Astrocyte (in vitro differentiated cells and primary cell): Measurements from ENCODE around the gene DCAF4. TPM values are rescaled to one million over a fixed set of nuclear protein-coding genes. Genes with fewer than 3 reads are reported as not detected.

Source experiments
- DNase-seq: peaks from one replicate; pipeline ENCODE4 v3.0.0-alpha.2; 2010; ENCODE audit warnings: low read depth
- FAIRE-seq: peaks from 2 replicates; lab custom pipeline; 2011; peaks lifted over from hg19 to GRCh38; lab: Jason Lieb, UNC
- H2AFZ ChIP-seq: 2 replicates; pipeline ENCODE4 v1.6.0; 2012; ENCODE audit warnings: low read depth, low read length, inconsistent platforms
- H3K27ac ChIP-seq: 2 replicates; pipeline ENCODE4 v1.5.1; 2011; ENCODE audit warnings: low read depth, low read length, inconsistent platforms
- H3K27me3 ChIP-seq: 2 replicates; pipeline ENCODE4 v1.6.0; 2011; ENCODE audit warnings: low read length, inconsistent platforms; ENCODE audit not compliant: insufficient read depth
- H3K36me3 ChIP-seq: 2 replicates; pipeline ENCODE4 v1.5.1; 2011; ENCODE audit warnings: low read length, inconsistent platforms; ENCODE audit not compliant: insufficient read depth
- H3K4me1 ChIP-seq: 2 replicates; pipeline ENCODE4 v1.5.1; 2011; ENCODE audit warnings: low read length, inconsistent platforms; ENCODE audit not compliant: insufficient read depth
- H3K4me2 ChIP-seq: 2 replicates; pipeline ENCODE4 v1.6.0; 2012; ENCODE audit warnings: low read length, inconsistent platforms
- H3K4me3 ChIP-seq: 2 replicates; pipeline ENCODE4 v1.5.1; 2011; ENCODE audit warnings: low read depth, mild to moderate bottlenecking, low read length, inconsistent platforms; ENCODE audit not compliant: insufficient read depth
- H3K79me2 ChIP-seq: 2 replicates; pipeline ENCODE4 v1.6.0; 2012; ENCODE audit warnings: mild to moderate bottlenecking, low read length, inconsistent platforms; ENCODE audit not compliant: insufficient read depth
- H3K9ac ChIP-seq: 2 replicates; pipeline ENCODE4 v1.6.0; 2012; ENCODE audit warnings: mild to moderate bottlenecking, low read length, inconsistent platforms
- H3K9me3 ChIP-seq: 2 replicates; pipeline ENCODE4 v1.5.1; 2012; ENCODE audit warnings: low read depth, mild to moderate bottlenecking, low read length, inconsistent platforms; ENCODE audit not compliant: insufficient read depth
- H4K20me1 ChIP-seq: 2 replicates; pipeline ENCODE4 v1.6.0; 2012; ENCODE audit warnings: low read length, inconsistent platforms; ENCODE audit not compliant: insufficient read depth
- H3K27ac Mint-ChIP-seq: one replicate; pipeline ENCODE4 v1.8.0; 2021; ENCODE audit warnings: mild to moderate bottlenecking, mixed read lengths; ENCODE audit not compliant: unreplicated experiment
- H3K27me3 Mint-ChIP-seq: one replicate; pipeline ENCODE4 v1.8.0; 2021; ENCODE audit warnings: low read depth, mixed read lengths; ENCODE audit not compliant: unreplicated experiment
- H3K36me3 Mint-ChIP-seq: one replicate; pipeline ENCODE4 v1.8.0; 2021; ENCODE audit warnings: low read depth, mixed read lengths; ENCODE audit not compliant: unreplicated experiment
- H3K4me1 Mint-ChIP-seq: one replicate; pipeline ENCODE4 v1.8.0; 2021; ENCODE audit warnings: low read depth, mixed read lengths; ENCODE audit not compliant: unreplicated experiment
- H3K4me3 Mint-ChIP-seq: one replicate; pipeline ENCODE4 v1.8.0; 2021; ENCODE audit warnings: mild to moderate bottlenecking, moderate library complexity, mixed read lengths; ENCODE audit not compliant: unreplicated experiment
- H3K9me3 Mint-ChIP-seq: one replicate; pipeline ENCODE4 v1.8.0; 2021; ENCODE audit warnings: mild to moderate bottlenecking, mixed read lengths; ENCODE audit not compliant: unreplicated experiment
- CTCF ChIP-seq: IDR thresholded peaks from 2 replicates; pipeline ENCODE4 v1.5.1; 2011; ENCODE audit warnings: low read depth, mild to moderate bottlenecking, inconsistent platforms, low read length, moderate library complexity; ENCODE audit not compliant: insufficient read depth
- EZH2 ChIP-seq: IDR thresholded peaks from 2 replicates; pipeline ENCODE4 v1.6.1; 2012; ENCODE audit warnings: mild to moderate bottlenecking, low read length, inconsistent platforms; ENCODE audit not compliant: insufficient read depth
- total RNA-seq: library from RNA; stranded (reverse); gene quantifications from 2 replicates; pipeline ENCODE4 v1.2.1, GENCODE V29; 2021

DCAF4 gene
- total RNA-seq, 1 donor from 2014 or later: 33.5 TPM

GRCh38 chr14:72893636-72894322 lies 32.5 kb upstream of the DCAF4 start, which contains the start of gene DPF3:
TSS of gene DPF3 (minus strand) at chr14:72894101. CDS start at chr14:72894088, 13 bp downstream.
- Mint-ChIP-seq H3K27ac (peak within 1 kb of the TSS; percentile 80), H3K36me3 (no peaks in the 10 kb centered on the region), H3K27me3 (peaks cover 19% of the 10 kb centered on the region), H3K4me1 (peaks cover 17% of the 10 kb centered on the region), H3K4me3 (peak within 1 kb of the TSS; percentile 95), H3K9me3 (no peaks in the 10 kb centered on the region)
- Histone ChIP-seq H3K4me3 (peak within 1 kb of the TSS; percentile 90), H3K9me3 (no peaks in the 10 kb centered on the region), H2AFZ (peak within 1 kb of the TSS; percentile 81), H3K9ac (peak within 1 kb of the TSS; percentile 83), H3K27ac (peak within 1 kb of the TSS; percentile 35), H4K20me1 (peaks cover 27% of the 10 kb centered on the region), H3K36me3 (no peaks in the 10 kb centered on the region), H3K4me2 (peak within 1 kb of the TSS; percentile 97), H3K79me2 (peaks cover 47% of the 10 kb centered on the region), H3K27me3 (no peaks in the 10 kb centered on the region), H3K4me1 (peaks cover 18% of the 10 kb centered on the region)
- FAIRE-seq (peak; percentile 90), DNase-seq (peak; percentile 90)
- no peak for TF ChIP-seq CTCF
- TF ChIP-seq EZH2: no peak

DNA sequence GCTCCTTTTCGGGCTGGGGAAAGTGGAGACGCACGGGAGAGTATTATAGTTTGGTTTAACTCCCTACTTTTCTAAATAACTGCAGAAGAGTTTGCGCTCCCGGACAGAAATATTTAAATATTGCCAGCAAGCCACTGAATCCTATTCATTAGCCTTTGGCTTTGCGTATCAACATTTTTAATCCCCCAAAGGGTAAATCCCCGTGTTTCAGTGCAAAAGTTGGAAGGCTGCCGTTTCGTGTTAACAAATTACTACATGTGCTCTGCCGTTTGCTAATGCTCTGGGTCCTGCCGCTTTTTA lies 32.0 kb upstream of the DCAF4 start:
- Mint-ChIP-seq H3K27me3 (peaks cover 19% of the 10 kb centered on the region), H3K4me3 (peak overlapping the region; percentile 95), H3K27ac (peak overlapping the region; percentile 80), H3K9me3 (no peaks in the 10 kb centered on the region), H3K36me3 (no peaks in the 10 kb centered on the region), H3K4me1 (peaks cover 17% of the 10 kb centered on the region)
- Histone ChIP-seq H3K4me2 (peak overlapping the region; percentile 97), H4K20me1 (peaks cover 22% of the 10 kb centered on the region), H3K27ac (peak overlapping the region; percentile 30), H2AFZ (peak overlapping the region; percentile 78), H3K9ac (peak overlapping the region; percentile 83), H3K4me1 (peaks cover 16% of the 10 kb centered on the region), H3K27me3 (no peaks in the 10 kb centered on the region), H3K9me3 (no peaks in the 10 kb centered on the region), H3K36me3 (no peaks in the 10 kb centered on the region), H3K79me2 (peaks cover 42% of the 10 kb centered on the region), H3K4me3 (peak overlapping the region; percentile 90)
- no peak for FAIRE-seq
- TF ChIP-seq CTCF (no peak), EZH2 (no peak)
- no peak for DNase-seq
